HK-2 (cell line): Measurements from ENCODE around the gene SCD.
"Not testable (repeated sequence)": the region's sequence is repeated elsewhere in the genome, so short reads cannot be mapped to it uniquely, and the experiment has no call there.

Experiments used
- DNase-seq: peaks from one replicate; pipeline ENCODE4 v3.0.0-alpha.2; 2018; ENCODE audit not compliant: unreplicated experiment

SCD gene

GRCh38 chr10:100362570-100363496 is 15.8 kb downstream of the SCD start:
- DNase-seq: no peak

- DNase-seq: no peak
These were observed 17.1 kb downstream of the SCD start for GRCh38 chr10:100364175-100364574.

- DNase-seq: peak; percentile 87
These were observed 17.8 kb downstream of the SCD start for GRCh38 chr10:100364735-100365391.

- no peak for DNase-seq
These were observed 21.7 kb downstream of the SCD start for GRCh38 chr10:100368721-100369120.

GRCh38 chr10:100370714-100371481 is 23.9 kb downstream of the SCD start:
- DNase-seq: peak; percentile 82

- DNase-seq: no peak
These were observed 24.5 kb downstream of the SCD start for GRCh38 chr10:100371482-100372027.

GRCh38 chr10:100372415-100373297 is 25.6 kb downstream of the SCD start:
- no peak for DNase-seq

- peak; percentile 100 for DNase-seq
These were observed 26.5 kb downstream of the SCD start for GRCh38 chr10:100373298-100374199.

GRCh38 chr10:100374200-100374655 is 27.2 kb downstream of the SCD start:
- no peak for DNase-seq

- DNase-seq: not testable (repeated sequence)
These were observed 27.8 kb downstream of the SCD start for GRCh38 chr10:100374677-100375353.

- not testable (repeated sequence) for DNase-seq
These were observed 29.6 kb downstream of the SCD start for GRCh38 chr10:100376656-100377055.

GRCh38 chr10:100377830-100378229 is 30.8 kb downstream of the SCD start:
- no peak for DNase-seq

- no peak for DNase-seq
These were observed 33.4 kb downstream of the SCD start for GRCh38 chr10:100380400-100380799.

GRCh38 chr10:100382553-100382952 is 35.5 kb downstream of the SCD start:
- no peak for DNase-seq

GRCh38 chr10:100383251-100383650 is 36.2 kb downstream of the SCD start:
- no peak for DNase-seq

GRCh38 chr10:100391163-100392002 is 44.4 kb downstream of the SCD start:
- no peak for DNase-seq

- no peak for DNase-seq
These were observed 45.6 kb downstream of the SCD start for GRCh38 chr10:100392686-100393003.

GRCh38 chr10:100395626-100396025 is 48.6 kb downstream of the SCD start:
- DNase-seq: no peak
